Upper lobe of left lung (tissue), 6 donors: ENCODE results near the gene VEPH1. TPM values are rescaled to one million over a fixed set of nuclear protein-coding genes. Genes with fewer than 3 reads are reported as not detected.

Source experiments
- ATAC-seq, 2 donors: fragments of 200-7000 bp; cut with Tn5 transposase; one replicate each; pipeline ENCODE4 v1.9.1; 2022; ENCODE audit warnings: mild to moderate bottlenecking in 2 of 2, moderate library complexity in 2 of 2; ENCODE audit not compliant: low FRiP score in 2 of 2
- DNase-seq, 2 donors: peaks; one replicate each; pipeline ENCODE4 v3.0.0-alpha.2; 2019 to 2020
- H3K27ac ChIP-seq, 4 donors: fragments of 200-600 bp; sonication (generic); one replicate each; pipeline ENCODE4 v1.5.1; 2016 to 2019
- H3K27me3 ChIP-seq, 4 donors: fragments of 200-600 bp; sonication (generic); one replicate each; pipeline ENCODE4 v1.5.1; 2017 to 2019
- H3K36me3 ChIP-seq, 4 donors: fragments of 200-600 bp; sonication (generic); one replicate each; pipeline ENCODE4 v1.5.1; 2016 to 2019
- H3K4me1 ChIP-seq, 4 donors: fragments of 200-600 bp; sonication (generic); one replicate each; pipeline ENCODE4 v1.5.1; 2018 to 2019
- H3K4me3 ChIP-seq, 4 donors: fragments of 200-600 bp; sonication (generic); one replicate each; pipeline ENCODE4 v1.5.1; 2017 to 2019; ENCODE audit warnings: mild to moderate bottlenecking in 2 of 4, moderate library complexity in 1 of 4
- H3K9me3 ChIP-seq, 4 donors: fragments of 200-600 bp; sonication (generic); one replicate each; pipeline ENCODE4 v1.5.1; 2018 to 2019
- CTCF ChIP-seq, 6 experiments: fragments of 450-650 bp in 4 of 6; fragments of 200-600 bp in 2 of 6; sonication (generic) in 2 of 6; IDR thresholded peaks; one replicate each; pipeline ENCODE4 v1.5.1; 2016 to 2019; ENCODE audit warnings: antibody characterized with exemption in 6 of 6
- EP300 ChIP-seq, 4 donors: sonication (generic); formaldehyde crosslinking; IDR thresholded peaks; one replicate each; pipeline ENCODE4 v1.5.1; 2017; ENCODE audit warnings: antibody characterized with exemption in 4 of 4, control low read depth in 2 of 4
- POLR2A ChIP-seq, 4 donors: fragments of 450-650 bp; IDR thresholded peaks; one replicate each; pipeline ENCODE4 v1.5.1; 2016 to 2017; ENCODE audit warnings: antibody characterized with exemption in 4 of 4, mild to moderate bottlenecking in 2 of 4
- POLR2AphosphoS5 ChIP-seq, 2 donors: sonication (generic); formaldehyde crosslinking; IDR thresholded peaks; one replicate each; pipeline ENCODE4 v1.5.1; 2017; ENCODE audit warnings: antibody characterized with exemption in 2 of 2
- WGBS, 2 donors: methylation state at CpG; one replicate each; pipeline ENCODE4 v1.1.5; 2017 to 2018; 5-methylcytosine and 5-hydroxymethylcytosine counted together
- total RNA-seq, 6 donors: library from RNA; depleted of rRNA in 4 of 6; stranded (reverse); fragments of >200 nt in 4 of 6; gene quantifications; one replicate each; pipeline versions ENCODE4 v1.1.0 to v1.2.1, GENCODE V29; 2016 to 2021
- donor health status: DM: no; HTN: no; CAD: no; lungs with moderate emphysema.
- donor health status: DM: no; HTN: yes; CAD: no; lungs with severe emphysema.

VEPH1 gene
- total RNA-seq, 6 donors from 2014 or later, result 78.6 to 229 (median 178) TPM

GRCh38 chr3:157387708-157388435 lies 115.3 kb downstream of the VEPH1 start:
- Histone ChIP-seq H3K27ac (no peak overlapping the region), H3K4me1 (no peaks in the 10 kb centered on the region), H3K9me3 (no peaks in the 10 kb centered on the region), H3K36me3 (no peaks in the 10 kb centered on the region), H3K27me3 (no peaks in the 10 kb centered on the region), H3K4me3 (no peak overlapping the region)
- DNase-seq (no peak), ATAC-seq (no peak)
- TF ChIP-seq POLR2A (IDR thresholded peaks at IDR 0.05) (no peak), EP300 (IDR thresholded peaks at IDR 0.05) (no peak), CTCF (IDR thresholded peaks at IDR 0.05) (no peak), POLR2AphosphoS5 (IDR thresholded peaks at IDR 0.05) (no peak)
- 33 to 82% methylated on average over 3 of the region's 3 CpGs for WGBS, 2 donors

GRCh38 chr3:157384491-157384890 lies 118.7 kb downstream of the VEPH1 start:
- WGBS, 2 donors, result 79 to 80% methylated on average over 3 of the region's 3 CpGs
- no peak overlapping the region for H3K27ac ChIP-seq
- H3K4me3 ChIP-seq, result no peak overlapping the region
- H3K36me3 ChIP-seq, result no peaks in the 10 kb centered on the region
- no peaks in the 10 kb centered on the region for H3K27me3 ChIP-seq
- no peak for ATAC-seq
- H3K4me1 ChIP-seq, result no peaks in the 10 kb centered on the region
- H3K9me3 ChIP-seq, result no peaks in the 10 kb centered on the region
- no peak for DNase-seq
- TF ChIP-seq POLR2A (IDR thresholded peaks at IDR 0.05), result no peak
- no peak for TF ChIP-seq CTCF (IDR thresholded peaks at IDR 0.05)
- no peak for TF ChIP-seq EP300 (IDR thresholded peaks at IDR 0.05)
- TF ChIP-seq POLR2AphosphoS5 (IDR thresholded peaks at IDR 0.05), result no peak

- no peak for TF ChIP-seq POLR2AphosphoS5 (IDR thresholded peaks at IDR 0.05)
- TF ChIP-seq EP300 (IDR thresholded peaks at IDR 0.05), result no peak
- TF ChIP-seq POLR2A (IDR thresholded peaks at IDR 0.05), result no peak
- TF ChIP-seq CTCF (IDR thresholded peaks at IDR 0.05), result no peak
- no peak overlapping the region for H3K27ac ChIP-seq
- DNase-seq (no peak), ATAC-seq (no peak)
- H3K4me1 ChIP-seq, result no peaks in the 10 kb centered on the region
- no peak overlapping the region for H3K4me3 ChIP-seq
- no peaks in the 10 kb centered on the region for H3K36me3 ChIP-seq
- no peaks in the 10 kb centered on the region for H3K27me3 ChIP-seq
- H3K9me3 ChIP-seq, result no peaks in the 10 kb centered on the region
- WGBS, 2 donors, result 48 to 66% methylated on average over 2 of the region's 2 CpGs
Observed at GRCh38 chr3:157384031-157384430, 119.2 kb downstream of the VEPH1 start.

GRCh38 chr3:157381606-157382005 lies 121.6 kb downstream of the VEPH1 start:
- WGBS, 2 donors, result 89 to 92% methylated on average over 4 of the region's 4 CpGs
- no peaks in the 10 kb centered on the region for H3K27me3 ChIP-seq
- DNase-seq, result no peak
- TF ChIP-seq POLR2A (IDR thresholded peaks at IDR 0.05), result no peak
- TF ChIP-seq CTCF (IDR thresholded peaks at IDR 0.05), result no peak
- no peak overlapping the region for H3K4me3 ChIP-seq
- no peak overlapping the region for H3K27ac ChIP-seq
- no peaks in the 10 kb centered on the region for H3K9me3 ChIP-seq
- no peaks in the 10 kb centered on the region for H3K36me3 ChIP-seq
- ATAC-seq, result no peak
- H3K4me1 ChIP-seq, result no peaks in the 10 kb centered on the region

- H3K36me3 ChIP-seq, result no peaks in the 10 kb centered on the region
- ATAC-seq, result no peak
- no peaks in the 10 kb centered on the region for H3K27me3 ChIP-seq
- H3K27ac ChIP-seq, result no peak overlapping the region
- TF ChIP-seq POLR2A (IDR thresholded peaks at IDR 0.05) (no peak), POLR2AphosphoS5 (IDR thresholded peaks at IDR 0.05) (no peak), EP300 (IDR thresholded peaks at IDR 0.05) (no peak), CTCF (IDR thresholded peaks at IDR 0.05) (no peak)
- no peak for DNase-seq
- WGBS, 2 donors, result 65 to 92% methylated on average over 1 of the region's 1 CpG
- no peaks in the 10 kb centered on the region for H3K4me1 ChIP-seq
- no peaks in the 10 kb centered on the region for H3K9me3 ChIP-seq
- H3K4me3 ChIP-seq, result no peak overlapping the region
Observed at GRCh38 chr3:157379525-157380140, 123.6 kb downstream of the VEPH1 start.
